K562 (cell line): ENCODE measurements around the gene SPDYE4. TPM values are rescaled to one million over a fixed set of nuclear protein-coding genes. Genes with fewer than 3 reads are reported as not detected.

Experiments used
- ATAC-seq: fragments of 200-7000 bp; cut with Tn5 transposase; 3 replicates; pipeline ENCODE4 v1.9.1; 2020; ENCODE audit warnings: moderate library complexity
- BruUV-seq: library from RNA; stranded (reverse); fragments of 400-500 nt; replicated peaks from 2 replicates; lab custom pipeline; 2021; lab: Mats Ljungman, UMichigan
- CTCF ChIA-PET: fragments of 300-600 bp; formaldehyde crosslinking; extraction: SDS; loops from one replicate; lab custom pipeline; 2021; ENCODE audit warnings: low intra/inter-chr PET ratio; lab: Yijun Ruan, JAX
- POLR2A ChIA-PET: fragments of 300-600, 350-650 bp; sonication (Branson Sonifier 250); formaldehyde crosslinking; extraction: SDS; loops from one replicate; lab custom pipeline; 2021; ENCODE audit warnings: antibody characterized with exemption, inconsistent platforms; lab: Yijun Ruan, JAX
- DNase-seq, 4 experiments: peaks; one replicate each; pipeline versions ENCODE4 v3.0.0 to v3.0.0-alpha.2; 2011 to 2018; ENCODE audit warnings: low spot score in 3 of 4, mixed read lengths in 3 of 4; ENCODE audit errors: extremely low read depth in 1 of 4
- FAIRE-seq: peaks from 2 replicates; lab custom pipeline; 2011; peaks lifted over from hg19 to GRCh38; lab: Jason Lieb, UNC
- H2AFZ ChIP-seq: 2 replicates; pipeline ENCODE4 v1.6.0; 2011; ENCODE audit warnings: low read depth, low read length, control low read depth, inconsistent platforms
- H3K27ac ChIP-seq: fragments of 200-600 bp; 3 replicates; pipeline ENCODE4 v1.8.0; 2011; ENCODE audit warnings: low read depth, mild to moderate bottlenecking, control low read depth, inconsistent platforms, low read length, moderate library complexity, mixed read lengths; ENCODE audit errors: extremely low read depth
- H3K27me3 ChIP-seq, 2 experiments: fragments of 300-600 bp in 1 of 2; 2 replicates in 1 of 2; 3 replicates in 1 of 2; pipeline versions ENCODE4 v1.6.0 to v1.8.0; 2011; ENCODE audit warnings: inconsistent platforms in 2 of 2, low read length in 2 of 2, mild to moderate bottlenecking in 1 of 2, mixed read lengths in 1 of 2, moderate library complexity in 1 of 2; ENCODE audit not compliant: control insufficient read depth in 2 of 2, insufficient read depth in 2 of 2
- H3K36me3 ChIP-seq: fragments of 300-600 bp; 3 replicates; pipeline ENCODE4 v1.8.0; 2011; ENCODE audit warnings: mild to moderate bottlenecking, low read length, inconsistent platforms; ENCODE audit not compliant: control insufficient read depth, insufficient read depth
- H3K4me1 ChIP-seq, 2 experiments: fragments of 200-600 bp in 1 of 2; replicated peaks in 1 of 2; 2 replicates in 1 of 2; 3 replicates in 1 of 2; pipeline versions ENCODE4 v1.5.1 to v1.8.0; 2011; ENCODE audit warnings: inconsistent platforms in 2 of 2, low read length in 2 of 2, mild to moderate bottlenecking in 1 of 2, mixed read lengths in 1 of 2, moderate library complexity in 1 of 2; ENCODE audit not compliant: control insufficient read depth in 2 of 2, insufficient read depth in 2 of 2
- H3K4me2 ChIP-seq: 2 replicates; pipeline ENCODE4 v1.6.1; 2011; ENCODE audit warnings: low read length, control low read depth, inconsistent platforms, mixed read lengths; ENCODE audit not compliant: insufficient read depth
- H3K4me3 ChIP-seq: fragments of 200-600 bp; sonication (generic), shearing (Covaris generic); 2 replicates; pipeline ENCODE4 v1.5.1; 2016; ENCODE audit warnings: control low read depth, inconsistent platforms
- H3K79me2 ChIP-seq: fragments of 200-600 bp; 3 replicates; pipeline ENCODE4 v1.8.0; 2011; ENCODE audit warnings: low read length, inconsistent platforms; ENCODE audit not compliant: control insufficient read depth, insufficient read depth
- H3K9ac ChIP-seq, 2 experiments: 2 replicates each; pipeline versions ENCODE4 v1.6.0 to v1.6.1; 2011; ENCODE audit warnings: low read depth in 2 of 2, low read length in 2 of 2, control low read depth in 1 of 2, inconsistent platforms in 1 of 2, mild to moderate bottlenecking in 1 of 2, mixed read lengths in 1 of 2; ENCODE audit not compliant: insufficient read depth in 1 of 2
- H3K9me1 ChIP-seq: one replicate; pipeline ENCODE4 v1.6.0; 2011; ENCODE audit warnings: inconsistent platforms, mild to moderate bottlenecking, low read length, moderate library complexity; ENCODE audit not compliant: control insufficient read depth, insufficient read depth
- H3K9me3 ChIP-seq: replicated peaks from 2 replicates; pipeline ENCODE4 v1.5.1; 2011; ENCODE audit warnings: low read depth, low read length, inconsistent platforms; ENCODE audit not compliant: control insufficient read depth, insufficient read depth
- H4K20me1 ChIP-seq: replicated peaks from 2 replicates; pipeline ENCODE4 v1.6.1; 2011; ENCODE audit warnings: low read length, inconsistent platforms, mixed read lengths; ENCODE audit not compliant: control insufficient read depth, insufficient read depth
- KHSRP ChIP-seq: fragments of 450-650 bp; IDR thresholded peaks from 2 replicates; pipeline ENCODE4 v1.6.1; 2017
- MCM7 ChIP-seq, 2 experiments: fragments of 450-650 bp; IDR thresholded peaks; 2 replicates each; pipeline ENCODE4 v1.6.1; 2016 to 2018
- NFE2L1 ChIP-seq: fragments of 450-650 bp; IDR thresholded peaks from 2 replicates; pipeline ENCODE4 v1.6.1; 2016; ENCODE audit warnings: missing genetic modification characterization, low read depth, mild to moderate bottlenecking, missing compliant biosample characterization, moderate library complexity, borderline replicate concordance
- SMARCC2 ChIP-seq: fragments of 450-650 bp; IDR thresholded peaks from 2 replicates; pipeline ENCODE4 v1.6.1; 2017; ENCODE audit warnings: antibody characterized with exemption, moderate library complexity, mild to moderate bottlenecking, low read depth
- SRSF7 ChIP-seq: fragments of 200-400 bp; formaldehyde crosslinking; optimal IDR thresholded peaks from 2 replicates; pipeline ENCODE3; 2017; ENCODE audit warnings: mild to moderate bottlenecking, low read depth, low read length
- ZFP1 ChIP-seq: fragments of 450-650 bp; formaldehyde crosslinking; IDR thresholded peaks from 2 replicates; pipeline ENCODE4 v1.4.0; 2020; ENCODE audit warnings: mild to moderate bottlenecking, mixed read lengths
- ZKSCAN8 ChIP-seq: fragments of 200-800 bp; sonication (Bioruptor generic); IDR thresholded peaks from 2 replicates; pipeline ENCODE4 v1.6.1; 2016; ENCODE audit warnings: missing genetic modification characterization, missing compliant biosample characterization
- WGBS: fragments of 100-300 bp; shearing (Covaris generic); methylation state at CpG from one replicate; pipeline ENCODE4 v1.1.6; 2016; ENCODE audit warnings: low coverage, mixed read lengths; ENCODE audit not compliant: insufficient coverage; ENCODE audit errors: missing lambda C conversion rate; 5-methylcytosine and 5-hydroxymethylcytosine counted together
- in situ Hi-C: fragments of 300-500 bp; cut with MboI; formaldehyde crosslinking; loops from 4 replicates; pipeline ENCODE4 v1.15.0; 2018; ENCODE audit warnings: inconsistent platforms, mixed read lengths
- intact Hi-C: fragments of 100-400 bp; cut with micrococcal nuclease; formaldehyde crosslinking; loops from 2 replicates; pipeline ENCODE4 v1.14.2; 2022
- polyA plus RNA-seq, 8 experiments: library from polyadenylated mRNA; depleted of rRNA in 4 of 8; stranded (reverse) in 5 of 8; unstranded in 3 of 8; fragments of >200 nt; fragmentation: Nextera tagmentation in 2 of 8; fragmentation: Illumina TruSeq in 1 of 8; extraction: Ambion mirVana in 2 of 8; extraction: Trizol in 1 of 8; gene quantifications; 2 replicates each; pipeline versions ENCODE4 v1.2.1 to v1.2.3, GENCODE V29; 2011 to 2014; ENCODE audit warnings: inconsistent platforms in 1 of 8, missing spikeins in 1 of 8
- total RNA-seq, 7 experiments: library from RNA; depleted of rRNA in 6 of 7; stranded (reverse); fragments of >200 nt in 6 of 7; fragmentation: Illumina TruSeq in 2 of 7; extraction: Trizol in 2 of 7; gene quantifications; 2 replicates each; pipeline versions ENCODE4 v1.2.1 to v1.2.3, GENCODE V29; 2011 to 2021; ENCODE audit warnings: low replicate concordance in 1 of 7
- TF ChIP-seq, protein P1 (sequence below): fragments of 450-650 bp; IDR thresholded peaks from 2 replicates; pipeline ENCODE4 v1.6.1; 2014; ENCODE audit warnings: low read depth, mild to moderate bottlenecking, moderate library complexity, borderline replicate concordance
- TF ChIP-seq, protein P2 (sequence below): sonication (generic); formaldehyde crosslinking; IDR thresholded peaks from 2 replicates; pipeline ENCODE4 v1.8.0; 2022; ENCODE audit warnings: mild to moderate bottlenecking, missing genetic modification reagents, borderline replicate concordance

The SPDYE4 gene
- total and polyA plus RNA-seq, 9 of the 15 experiments (the other 6 are each of a cell fraction or from before 2014, with no cell fraction given): not detected

DNA sequence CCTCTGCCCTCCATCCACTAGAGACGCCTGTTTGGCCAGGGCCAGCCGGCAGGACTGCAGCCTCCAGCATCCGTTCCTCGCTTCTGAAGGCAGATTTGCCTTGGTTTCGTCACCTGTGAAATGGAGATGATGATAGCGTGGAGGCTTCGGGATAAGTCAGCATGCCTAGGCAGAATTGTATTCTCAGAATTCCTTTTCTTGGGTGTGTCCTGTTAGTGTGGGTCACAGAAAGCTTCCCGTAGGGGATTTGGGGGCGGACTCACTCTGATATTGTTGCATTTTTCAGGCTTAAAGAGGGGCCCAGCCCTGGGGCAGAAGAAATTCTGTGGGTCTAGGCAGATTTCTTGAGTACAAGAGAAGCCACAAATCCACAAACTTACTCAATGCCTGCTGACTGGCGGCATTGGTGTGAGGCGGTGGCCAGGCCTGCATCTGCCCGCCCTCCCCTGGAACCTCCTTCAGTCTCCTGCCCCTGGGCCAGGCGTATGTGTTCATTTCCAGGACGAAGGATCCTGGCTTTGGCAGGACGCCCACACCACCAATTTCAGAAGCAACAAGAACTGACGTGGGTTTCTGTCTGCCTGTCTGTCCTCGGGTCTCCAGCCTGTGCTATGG lies 31.3 kb downstream of the SPDYE4 start (continued):
- TF ChIP-seq SMARCC2: no peak
- no peak for TF ChIP-seq ZFP1 (CRISPR knock-in tag)
- TF ChIP-seq, all 486 proteins: peak for 0

DNA sequence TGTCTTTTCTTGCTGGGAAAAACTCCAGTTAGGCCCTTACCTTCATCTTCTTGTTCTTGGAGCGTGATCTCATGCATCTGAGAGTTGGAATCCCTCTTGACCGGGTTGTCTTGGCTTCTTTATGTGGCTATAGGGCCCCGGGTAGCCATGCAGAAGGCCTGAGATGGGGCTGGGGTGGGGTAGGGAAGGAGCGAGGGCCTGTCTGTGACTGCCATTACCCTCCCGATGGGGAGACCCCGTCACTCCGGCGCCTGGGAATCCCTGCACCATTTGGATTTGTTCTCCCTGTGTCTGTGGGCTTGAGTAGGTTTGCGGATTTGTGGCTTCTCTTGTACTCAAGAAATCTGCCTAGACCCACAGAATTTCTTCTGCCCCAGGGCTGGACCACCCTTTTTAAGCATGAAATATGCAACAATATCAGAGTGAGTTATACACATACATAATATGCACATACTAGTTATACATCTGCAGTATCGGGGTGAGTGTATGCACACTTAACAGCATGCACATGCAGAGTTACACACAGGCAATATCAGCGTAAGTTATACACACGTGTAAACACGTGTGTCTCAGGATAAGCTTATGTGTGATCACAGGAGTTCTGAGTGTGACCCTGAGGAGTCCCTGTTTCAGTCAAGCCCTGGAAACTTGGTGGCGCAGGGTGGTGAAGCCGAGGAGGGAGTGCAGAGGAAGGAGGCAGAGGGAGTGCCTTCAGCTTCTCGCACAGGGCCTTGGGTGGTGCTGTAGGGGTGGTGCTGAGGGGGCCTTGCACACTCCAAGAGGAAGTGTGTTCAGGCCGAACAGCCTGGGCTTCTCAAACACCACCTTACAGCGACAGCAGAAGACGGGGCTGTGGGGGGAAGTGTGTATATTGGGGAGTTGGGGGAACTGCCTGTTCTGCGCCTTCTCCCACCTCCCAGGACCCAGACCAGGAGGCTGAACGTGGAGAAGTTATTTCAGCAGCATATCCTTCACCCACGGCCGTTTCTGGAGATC lies 32.2 kb downstream of the SPDYE4 start:
- Histone ChIP-seq H3K9me1 (no peaks in the 10 kb centered on the region), H3K4me2 (no peak overlapping the region), H3K9me3 (no peaks in the 10 kb centered on the region), H3K4me3 (no peak overlapping the region), H3K27me3 (peaks cover 2 to 30% of the 10 kb centered on the region in 2 experiments; a peak in 3 of 5 replicates), H3K27ac (no peak overlapping the region), H3K9ac (no peak overlapping the region), H2AFZ (no peak overlapping the region), H3K36me3 (no peaks in the 10 kb centered on the region), H3K79me2 (no peaks in the 10 kb centered on the region), H3K4me1 (no peaks in the 10 kb centered on the region), H4K20me1 (no peaks in the 10 kb centered on the region)
- POLR2A ChIA-PET: interaction anchor here (0.6 kb wide), 1 partner anchor 335 kb away, joined by 3 read pairs; no protein-coding TSS in a partner anchor
- in situ Hi-C loops: no loop called here
- no peak for ATAC-seq
- no peak for FAIRE-seq
- intact Hi-C loops: no loop called here
- TF ChIP-seq MCM7 (IDR thresholded peaks at IDR 0.05): no peak
- no peak for TF ChIP-seq KHSRP
- TF ChIP-seq, protein P1, sequence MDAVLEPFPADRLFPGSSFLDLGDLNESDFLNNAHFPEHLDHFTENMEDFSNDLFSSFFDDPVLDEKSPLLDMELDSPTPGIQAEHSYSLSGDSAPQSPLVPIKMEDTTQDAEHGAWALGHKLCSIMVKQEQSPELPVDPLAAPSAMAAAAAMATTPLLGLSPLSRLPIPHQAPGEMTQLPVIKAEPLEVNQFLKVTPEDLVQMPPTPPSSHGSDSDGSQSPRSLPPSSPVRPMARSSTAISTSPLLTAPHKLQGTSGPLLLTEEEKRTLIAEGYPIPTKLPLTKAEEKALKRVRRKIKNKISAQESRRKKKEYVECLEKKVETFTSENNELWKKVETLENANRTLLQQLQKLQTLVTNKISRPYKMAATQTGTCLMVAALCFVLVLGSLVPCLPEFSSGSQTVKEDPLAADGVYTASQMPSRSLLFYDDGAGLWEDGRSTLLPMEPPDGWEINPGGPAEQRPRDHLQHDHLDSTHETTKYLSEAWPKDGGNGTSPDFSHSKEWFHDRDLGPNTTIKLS: no peak
- TF ChIP-seq SRSF7: no peak
- TF ChIP-seq ZKSCAN8 (CRISPR knock-in tag): no peak
- TF ChIP-seq NFE2L1 (tag): no peak
- TF ChIP-seq, protein P2, sequence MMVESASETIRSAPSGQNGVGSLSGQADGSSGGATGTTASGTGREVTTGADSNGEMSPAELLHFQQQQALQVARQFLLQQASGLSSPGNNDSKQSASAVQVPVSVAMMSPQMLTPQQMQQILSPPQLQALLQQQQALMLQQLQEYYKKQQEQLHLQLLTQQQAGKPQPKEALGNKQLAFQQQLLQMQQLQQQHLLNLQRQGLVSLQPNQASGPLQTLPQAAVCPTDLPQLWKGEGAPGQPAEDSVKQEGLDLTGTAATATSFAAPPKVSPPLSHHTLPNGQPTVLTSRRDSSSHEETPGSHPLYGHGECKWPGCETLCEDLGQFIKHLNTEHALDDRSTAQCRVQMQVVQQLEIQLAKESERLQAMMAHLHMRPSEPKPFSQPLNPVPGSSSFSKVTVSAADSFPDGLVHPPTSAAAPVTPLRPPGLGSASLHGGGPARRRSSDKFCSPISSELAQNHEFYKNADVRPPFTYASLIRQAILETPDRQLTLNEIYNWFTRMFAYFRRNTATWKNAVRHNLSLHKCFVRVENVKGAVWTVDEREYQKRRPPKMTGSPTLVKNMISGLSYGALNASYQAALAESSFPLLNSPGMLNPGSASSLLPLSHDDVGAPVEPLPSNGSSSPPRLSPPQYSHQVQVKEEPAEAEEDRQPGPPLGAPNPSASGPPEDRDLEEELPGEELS (CRISPR knock-in tag): no peak
- DNase-seq: no peak
- WGBS: 17% methylated on average over 19 of the region's 23 CpGs
- no TSS peak for BruUV-seq
- CTCF ChIA-PET: no interaction called here
